Spleen (tissue), 11 donors: ENCODE measurements around the gene QPCTL. TPM values are rescaled to one million over a fixed set of nuclear protein-coding genes. Genes with fewer than 3 reads are reported as not detected.

Source experiments
- DNase-seq: peaks from one replicate; pipeline ENCODE4 v3.0.0-alpha.2; 2020
- H3K27ac ChIP-seq, 8 donors: fragments of 200-600 bp; sonication (generic) in 7 of 8; 1 replicate in 4 of 8; 2 replicates in 4 of 8; pipeline versions ENCODE4 v1.5.0 to v1.8.0; 2016 to 2021; ENCODE audit warnings: inconsistent platforms in 4 of 8, mild to moderate bottlenecking in 4 of 8, moderate library complexity in 1 of 8
- H3K27me3 ChIP-seq, 7 donors: fragments of 200-600 bp; sonication (generic) in 6 of 7; replicated peaks in 1 of 7; 1 replicate in 4 of 7; 2 replicates in 3 of 7; pipeline versions ENCODE4 v1.5.0 to v1.8.0; 2016 to 2021; ENCODE audit warnings: inconsistent platforms in 3 of 7, mild to moderate bottlenecking in 1 of 7
- H3K36me3 ChIP-seq, 6 donors: fragments of 200-600 bp; sonication (generic) in 5 of 6; 1 replicate in 4 of 6; 2 replicates in 2 of 6; pipeline versions ENCODE4 v1.5.0 to v1.8.0; 2016 to 2021; ENCODE audit warnings: inconsistent platforms in 2 of 6
- H3K4me1 ChIP-seq, 6 donors: fragments of 200-600 bp; sonication (generic) in 5 of 6; 1 replicate in 3 of 6; 2 replicates in 3 of 6; pipeline versions ENCODE4 v1.5.0 to v1.8.0; 2016 to 2021; ENCODE audit warnings: inconsistent platforms in 3 of 6
- H3K4me3 ChIP-seq, 8 donors: fragments of 200-600 bp; sonication (generic) in 7 of 8; 1 replicate in 4 of 8; 2 replicates in 4 of 8; pipeline versions ENCODE4 v1.5.0 to v1.8.0; 2016 to 2021; ENCODE audit warnings: inconsistent platforms in 4 of 8, mild to moderate bottlenecking in 4 of 8, moderate library complexity in 2 of 8
- H3K9me3 ChIP-seq, 8 donors: fragments of 200-600 bp; sonication (generic) in 7 of 8; 1 replicate in 4 of 8; 2 replicates in 4 of 8; pipeline versions ENCODE4 v1.5.0 to v1.8.0; 2016 to 2021; ENCODE audit warnings: inconsistent platforms in 4 of 8
- POLR2A ChIP-seq, 3 donors: fragments of 450-650 bp; IDR thresholded peaks; one replicate each; pipeline ENCODE4 v1.5.1; 2017; ENCODE audit warnings: antibody characterized with exemption in 3 of 3, mild to moderate bottlenecking in 1 of 3
- POLR2AphosphoS5 ChIP-seq, 3 donors: sonication (generic); formaldehyde crosslinking; IDR thresholded peaks; one replicate each; pipeline ENCODE4 v1.5.1; 2017; ENCODE audit warnings: antibody characterized with exemption in 3 of 3
- WGBS, 5 donors: extraction: QIAGEN DNeasy Blood & Tissue Kit in 3 of 5; methylation state at CpG; one replicate each; pipeline versions ENCODE4 v1.1.5 to v1.1.7; 2013 to 2018; 5-methylcytosine and 5-hydroxymethylcytosine counted together
- intact Hi-C: fragments of 100-400 bp; cut with DNase I; formaldehyde crosslinking; loops from one replicate; pipeline ENCODE4 v1.15.0; 2023; ENCODE audit warnings: low total_unique reads
- polyA plus RNA-seq, 3 donors: library from polyadenylated mRNA; stranded (reverse); fragments of 200-250 nt; gene quantifications; one replicate each; pipeline ENCODE4 v1.2.1, GENCODE V29; 2013
- total RNA-seq, 7 donors: library from RNA; depleted of rRNA in 3 of 7; stranded (reverse); fragments of >200 nt in 3 of 7; fragmentation: NEBNext Ultra II Directional in 4 of 7; extraction: Animal tissue kit (Norgen Biotek cat#: 25700) in 4 of 7; gene quantifications; one replicate each; pipeline versions ENCODE4 v1.1.0 to v1.2.1, GENCODE V29; 2016 to 2021
- TF ChIP-seq, protein P1 (sequence below), 11 experiments: fragments of 200-600 bp in 7 of 11; fragments of 450-650 bp in 4 of 11; sonication (generic) in 4 of 11; IDR thresholded peaks in 8 of 11; conservative IDR thresholded peaks in 3 of 11; 1 replicate in 7 of 11; 2 replicates in 4 of 11; pipeline versions ENCODE4 v1.4.0 to v1.8.0; 2016 to 2021; ENCODE audit warnings: antibody characterized with exemption in 11 of 11, inconsistent platforms in 4 of 11, mild to moderate bottlenecking in 1 of 11
- donor health status: healthy with polysubstance abuse.
- donor health status: DM: no; HTN: no; CAD: no; lungs with moderate emphysema.
- donor health status: DM: no; HTN: no; CAD: no.
- donor health status: Bipolar disorder and iron deficiency.
- donor health status: healthy.
- donor health status: DM: no; HTN: no; CAD: no.
- donor health status: DM: yes; HTN: yes; CAD: no.

Gene QPCTL
- total and polyA plus RNA-seq, 10 donors: 5.0 to 10.7 (median 9.3) TPM

DNA sequence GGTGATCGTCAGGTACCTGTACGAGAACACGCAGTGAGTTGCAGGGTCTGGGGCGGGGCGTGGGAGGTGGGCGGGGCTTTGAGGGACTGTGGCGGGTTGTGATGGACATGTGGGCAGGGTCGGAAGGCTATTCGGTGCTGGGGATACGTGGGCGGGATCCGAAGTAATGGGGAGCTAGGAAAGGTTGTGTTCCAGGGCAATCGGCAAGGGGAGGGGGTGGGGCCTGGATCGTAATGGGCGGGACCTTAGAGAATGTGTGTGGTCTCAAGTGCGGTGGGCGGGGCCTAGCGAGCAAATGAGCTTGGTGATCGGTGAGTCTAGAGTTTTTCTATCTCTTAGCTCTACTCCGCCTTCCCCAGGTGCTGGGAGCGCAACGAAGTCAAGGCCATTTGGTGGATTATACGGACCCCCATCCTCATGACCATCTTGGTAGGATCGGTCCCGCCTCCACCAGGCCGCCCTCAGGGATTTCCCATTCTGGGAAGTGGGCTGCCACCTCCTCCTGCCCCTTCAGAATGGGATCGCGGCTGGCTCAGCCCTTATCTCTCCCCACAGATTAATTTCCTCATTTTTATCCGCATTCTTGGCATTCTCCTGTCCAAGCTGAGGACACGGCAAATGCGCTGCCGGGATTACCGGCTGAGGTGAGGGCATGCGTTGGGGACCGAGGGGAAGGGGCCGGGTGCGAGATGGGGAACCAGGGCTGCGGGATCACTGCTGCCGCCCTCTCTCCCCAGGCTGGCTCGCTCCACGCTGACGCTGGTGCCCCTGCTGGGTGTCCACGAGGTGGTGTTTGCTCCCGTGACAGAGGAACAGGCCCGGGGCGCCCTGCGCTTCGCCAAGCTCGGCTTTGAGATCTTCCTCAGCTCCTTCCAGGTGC lies 14.9 kb upstream of the QPCTL start:
- peak overlapping the region in 2 of 8 donors; percentile 21 to 48 for H3K27ac ChIP-seq
- no peaks in the 10 kb centered on the region for H3K9me3 ChIP-seq
- no peaks in the 10 kb centered on the region for H3K36me3 ChIP-seq
- peaks cover 13 to 44% (median 32%) of the 10 kb centered on the region in 6 donors for H3K4me1 ChIP-seq
- TF ChIP-seq, protein P1, sequence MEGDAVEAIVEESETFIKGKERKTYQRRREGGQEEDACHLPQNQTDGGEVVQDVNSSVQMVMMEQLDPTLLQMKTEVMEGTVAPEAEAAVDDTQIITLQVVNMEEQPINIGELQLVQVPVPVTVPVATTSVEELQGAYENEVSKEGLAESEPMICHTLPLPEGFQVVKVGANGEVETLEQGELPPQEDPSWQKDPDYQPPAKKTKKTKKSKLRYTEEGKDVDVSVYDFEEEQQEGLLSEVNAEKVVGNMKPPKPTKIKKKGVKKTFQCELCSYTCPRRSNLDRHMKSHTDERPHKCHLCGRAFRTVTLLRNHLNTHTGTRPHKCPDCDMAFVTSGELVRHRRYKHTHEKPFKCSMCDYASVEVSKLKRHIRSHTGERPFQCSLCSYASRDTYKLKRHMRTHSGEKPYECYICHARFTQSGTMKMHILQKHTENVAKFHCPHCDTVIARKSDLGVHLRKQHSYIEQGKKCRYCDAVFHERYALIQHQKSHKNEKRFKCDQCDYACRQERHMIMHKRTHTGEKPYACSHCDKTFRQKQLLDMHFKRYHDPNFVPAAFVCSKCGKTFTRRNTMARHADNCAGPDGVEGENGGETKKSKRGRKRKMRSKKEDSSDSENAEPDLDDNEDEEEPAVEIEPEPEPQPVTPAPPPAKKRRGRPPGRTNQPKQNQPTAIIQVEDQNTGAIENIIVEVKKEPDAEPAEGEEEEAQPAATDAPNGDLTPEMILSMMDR (IDR thresholded peaks at IDR 0.05 in 8 of 11, conservative IDR thresholded peaks at IDR 0.05 in 3 of 11): peak in 2 of 11 experiments; percentile 6 to 30
- peak in 1 of 3 donors; percentile 37 for TF ChIP-seq POLR2AphosphoS5 (IDR thresholded peaks at IDR 0.05)
- TF ChIP-seq POLR2A (IDR thresholded peaks at IDR 0.05): no peak
- 3 to 6% (median 4%) methylated on average over 32 to 49 of the region's 49 CpGs for WGBS, 5 donors
- peaks cover 0 to 76% (median 30%) of the 10 kb centered on the region in 7 donors for H3K27me3 ChIP-seq
- peak; percentile 87 for DNase-seq
- H3K4me3 ChIP-seq: peak overlapping the region; percentile 8 to 70 (median 36)
- intact Hi-C loops: no loop called here

GRCh38 chr19:45681391-45682015 lies 11.0 kb upstream of the QPCTL start:
- 1 to 5% (median 3%) methylated on average over 34 to 51 of the region's 51 CpGs for WGBS, 5 donors
- DNase-seq: peak; percentile 98
- Histone ChIP-seq H3K4me3 (peak overlapping the region in 6 of 8 donors; percentile 20 to 64 (median 27)), H3K4me1 (peaks cover 13 to 36% (median 31%) of the 10 kb centered on the region in 6 donors), H3K36me3 (peaks cover 2 to 37% (median 20%) of the 10 kb centered on the region in 6 donors), H3K9me3 (no peaks in the 10 kb centered on the region), H3K27me3 (peaks cover 0 to 37% (median 28%) of the 10 kb centered on the region in 7 donors), H3K27ac (peak overlapping the region; percentile 36 to 86 (median 80))
- TF ChIP-seq POLR2AphosphoS5 (IDR thresholded peaks at IDR 0.05) (peak; percentile 69 to 86 (median 84)), POLR2A (IDR thresholded peaks at IDR 0.05) (no peak)
- TF ChIP-seq, protein P1 (IDR thresholded peaks at IDR 0.05 in 8 of 11, conservative IDR thresholded peaks at IDR 0.05 in 3 of 11): peak; percentile 95 to 100 (median 98)
- intact Hi-C loops: no loop called here

DNA sequence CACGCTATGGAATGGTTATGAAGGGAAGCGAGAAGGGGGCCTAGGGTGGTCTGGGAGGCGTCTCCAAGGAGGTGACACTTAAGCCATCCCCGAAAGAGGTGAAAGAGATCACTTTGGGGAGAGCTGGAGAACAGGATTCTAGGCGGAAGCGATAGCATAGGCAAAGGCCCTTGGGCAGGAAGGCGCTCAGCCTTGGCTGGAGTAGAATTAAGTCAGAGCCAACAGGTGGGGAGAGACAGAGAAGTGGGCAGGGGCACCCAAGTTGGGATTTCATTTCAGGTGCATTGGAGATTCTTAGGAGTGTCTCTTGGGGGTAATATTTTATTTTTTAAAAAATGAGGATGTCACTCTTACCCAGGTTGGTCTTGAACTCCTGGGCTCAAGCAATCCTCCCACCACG lies 10.3 kb upstream of the QPCTL start:
- WGBS, 5 donors: 61 to 83% (median 73%) methylated on average over 8 of the region's 8 CpGs
- Histone ChIP-seq H3K36me3 (peaks cover 2 to 43% (median 26%) of the 10 kb centered on the region in 6 donors), H3K4me1 (peaks cover 8 to 29% (median 24%) of the 10 kb centered on the region in 6 donors), H3K4me3 (peak overlapping the region in 2 of 8 donors; percentile 20 to 64), H3K27ac (peak overlapping the region in 7 of 8 donors; percentile 68 to 86 (median 81)), H3K27me3 (peaks cover 0 to 31% (median 22%) of the 10 kb centered on the region in 7 donors), H3K9me3 (no peaks in the 10 kb centered on the region)
- intact Hi-C loops: no loop called here
- DNase-seq: no peak
- TF ChIP-seq POLR2AphosphoS5 (IDR thresholded peaks at IDR 0.05) (no peak), POLR2A (IDR thresholded peaks at IDR 0.05) (no peak)
- TF ChIP-seq, protein P1 (IDR thresholded peaks at IDR 0.05 in 8 of 11, conservative IDR thresholded peaks at IDR 0.05 in 3 of 11): no peak
